IMR-90 (cell line): Measurements from ENCODE around the gene SUN5. TPM values are rescaled to one million over a fixed set of nuclear protein-coding genes. Genes with fewer than 3 reads are reported as not detected.

Experiments used
- ATAC-seq: fragments of 200-7000 bp; cut with Tn5 transposase; 2 replicates; pipeline ENCODE4 v1.9.1; 2020; ENCODE audit warnings: low read depth, mild to moderate bottlenecking, moderate library complexity
- BruUV-seq: library from RNA; stranded (reverse); fragments of 400-500 nt; replicated peaks from 2 replicates; lab custom pipeline; 2021; lab: Mats Ljungman, UMichigan
- CTCF ChIA-PET: fragments of 300-600 bp; formaldehyde crosslinking; extraction: SDS; loops from one replicate; lab custom pipeline; 2021; ENCODE audit warnings: antibody characterized with exemption; lab: Yijun Ruan, JAX
- POLR2A ChIA-PET: fragments of 300-600 bp; sonication (Branson Sonifier 250); formaldehyde crosslinking; loops from one replicate; lab custom pipeline; 2022; ENCODE audit warnings: antibody characterized with exemption; ENCODE audit not compliant: unreplicated experiment; lab: Charles Lee
- DNase-seq: peaks from one replicate; pipeline ENCODE4 v3.0.0; 2013
- H2AFZ ChIP-seq: replicated peaks from 2 replicates; pipeline ENCODE3; 2013; ENCODE audit warnings: low read length, mild to moderate bottlenecking; ENCODE audit not compliant: poor library complexity
- H2AK5ac ChIP-seq: 2 replicates; pipeline ENCODE4 v1.6.1; 2013; ENCODE audit warnings: low read depth, low read length, inconsistent platforms
- H2AK9ac ChIP-seq: replicated peaks from 2 replicates; pipeline ENCODE3; 2013; ENCODE audit warnings: mild to moderate bottlenecking, low read depth, low read length, moderate library complexity; ENCODE audit not compliant: poor library complexity
- H2BK120ac ChIP-seq: 2 replicates; pipeline ENCODE4 v1.6.1; 2013; ENCODE audit warnings: low read depth, low read length, inconsistent platforms
- H2BK15ac ChIP-seq: 3 replicates; pipeline ENCODE4 v1.6.1; 2013; ENCODE audit warnings: low read depth, low read length, inconsistent platforms
- H2BK20ac ChIP-seq: 2 replicates; pipeline ENCODE4 v1.6.1; 2013; ENCODE audit warnings: low read depth, mild to moderate bottlenecking, inconsistent platforms, low read length, moderate library complexity
- H2BK5ac ChIP-seq: 2 replicates; pipeline ENCODE4 v1.6.1; 2013; ENCODE audit warnings: mild to moderate bottlenecking, low read depth, low read length, inconsistent platforms; ENCODE audit not compliant: poor library complexity, severe bottlenecking
- H3K14ac ChIP-seq: replicated peaks from 2 replicates; pipeline ENCODE4 v1.6.1; 2013; ENCODE audit warnings: low read depth, low read length, inconsistent platforms
- H3K18ac ChIP-seq: 2 replicates; pipeline ENCODE4 v1.6.1; 2013; ENCODE audit warnings: low read depth, low read length, control low read depth
- H3K23ac ChIP-seq: 2 replicates; pipeline ENCODE4 v1.6.1; 2013; ENCODE audit warnings: low read depth, low read length, inconsistent platforms
- H3K27ac ChIP-seq: 2 replicates; pipeline ENCODE4 v1.5.1; 2013; ENCODE audit warnings: mild to moderate bottlenecking, control low read depth, low read length; ENCODE audit not compliant: insufficient read depth
- H3K27me3 ChIP-seq: 2 replicates; pipeline ENCODE4 v1.6.1; 2013; ENCODE audit warnings: low read length; ENCODE audit not compliant: control insufficient read depth, insufficient read depth
- H3K36me3 ChIP-seq: 2 replicates; pipeline ENCODE4 v1.6.1; 2013; ENCODE audit warnings: low read length, mixed read lengths; ENCODE audit not compliant: control insufficient read depth, insufficient read depth
- H3K4ac ChIP-seq: 2 replicates; pipeline ENCODE4 v1.6.1; 2013; ENCODE audit warnings: low read depth, low read length, inconsistent platforms
- H3K4me1 ChIP-seq: 2 replicates; pipeline ENCODE4 v1.6.1; 2013; ENCODE audit warnings: low read length, mixed read lengths; ENCODE audit not compliant: control insufficient read depth, insufficient read depth
- H3K4me2 ChIP-seq: 2 replicates; pipeline ENCODE4 v1.6.1; 2013; ENCODE audit warnings: low read depth, mild to moderate bottlenecking, control low read depth, low read length, moderate library complexity
- H3K4me3 ChIP-seq: 2 replicates; pipeline ENCODE4 v1.5.1; 2013; ENCODE audit warnings: low read depth, mild to moderate bottlenecking, control low read depth, low read length, moderate library complexity; ENCODE audit not compliant: insufficient read depth
- H3K56ac ChIP-seq: 2 replicates; pipeline ENCODE4 v1.6.1; 2013; ENCODE audit warnings: low read length, inconsistent platforms; ENCODE audit not compliant: insufficient read depth; ENCODE audit errors: extremely low read depth
- H3K79me1 ChIP-seq, 2 experiments: 2 replicates each; pipeline ENCODE4 v1.6.1; 2013; ENCODE audit warnings: low read length in 2 of 2, inconsistent platforms in 1 of 2, low read depth in 1 of 2
- H3K9ac ChIP-seq: 2 replicates; pipeline ENCODE4 v1.6.1; 2013; ENCODE audit warnings: low read depth, low read length, control low read depth
- H3K9me1 ChIP-seq: 2 replicates; pipeline ENCODE4 v1.6.1; 2013; ENCODE audit warnings: low read length, inconsistent platforms; ENCODE audit not compliant: insufficient read depth
- H3K9me3 ChIP-seq: 2 replicates; pipeline ENCODE4 v1.6.1; 2013; ENCODE audit warnings: low read length; ENCODE audit not compliant: control insufficient read depth, insufficient read depth
- H4K20me1 ChIP-seq: 2 replicates; pipeline ENCODE4 v1.6.1; 2013; ENCODE audit warnings: low read length, inconsistent platforms; ENCODE audit not compliant: insufficient read depth
- H4K5ac ChIP-seq: 2 replicates; pipeline ENCODE4 v1.6.1; 2013; ENCODE audit warnings: mild to moderate bottlenecking, low read depth, low read length, control low read depth
- H4K8ac ChIP-seq, 2 experiments: 2 replicates each; pipeline ENCODE4 v1.6.1; 2013; ENCODE audit warnings: low read depth in 2 of 2, low read length in 2 of 2, control low read depth in 1 of 2, inconsistent platforms in 1 of 2
- H4K91ac ChIP-seq: 2 replicates; pipeline ENCODE4 v1.6.1; 2013; ENCODE audit warnings: low read depth, low read length, inconsistent platforms; ENCODE audit not compliant: insufficient read depth
- BHLHE40 ChIP-seq: fragments of 150-350 bp; IDR thresholded peaks from 2 replicates; pipeline ENCODE4 v1.6.1; 2016; ENCODE audit warnings: mild to moderate bottlenecking, low read depth, low read length
- CEBPB ChIP-seq: IDR thresholded peaks from 2 replicates; pipeline ENCODE4 v1.6.1; 2012; ENCODE audit warnings: low read depth, low read length, improper control_type of control experiment
- CHD1 ChIP-seq: IDR thresholded peaks from 2 replicates; pipeline ENCODE4 v1.6.1; 2012; ENCODE audit warnings: low read depth, low read length, improper control_type of control experiment
- CTCF ChIP-seq: conservative IDR thresholded peaks from 2 replicates; pipeline ENCODE4 v1.5.1; 2012; ENCODE audit warnings: mild to moderate bottlenecking, low read depth, low read length, improper control_type of control experiment
- ELK1 ChIP-seq: fragments of 150-350 bp; IDR thresholded peaks from 2 replicates; pipeline ENCODE4 v1.6.1; 2016; ENCODE audit warnings: low read depth, mild to moderate bottlenecking, low read length, moderate library complexity, borderline replicate concordance
- FOS ChIP-seq: fragments of 150-350 bp; IDR thresholded peaks from 2 replicates; pipeline ENCODE4 v1.6.1; 2016; ENCODE audit warnings: low read depth, low read length
- MAFK ChIP-seq: IDR thresholded peaks from 2 replicates; pipeline ENCODE4 v1.6.1; 2012; ENCODE audit warnings: low read depth, low read length, improper control_type of control experiment
- MAZ ChIP-seq: IDR thresholded peaks from 2 replicates; pipeline ENCODE4 v1.6.1; 2012; ENCODE audit warnings: low read depth, mild to moderate bottlenecking, low read length, improper control_type of control experiment, moderate library complexity, borderline replicate concordance
- MXI1 ChIP-seq: IDR thresholded peaks from 2 replicates; pipeline ENCODE4 v1.6.1; 2012; ENCODE audit warnings: low read depth, mild to moderate bottlenecking, low read length, moderate library complexity, borderline replicate concordance
- NFE2L2 ChIP-seq: fragments of 150-350 bp; IDR thresholded peaks from 2 replicates; pipeline ENCODE4 v1.6.1; 2016; ENCODE audit warnings: low read depth, mild to moderate bottlenecking, low read length
- POLR2A ChIP-seq: IDR thresholded peaks from 2 replicates; pipeline ENCODE4 v1.6.1; 2012; ENCODE audit warnings: mild to moderate bottlenecking, low read depth, low read length
- RAD21 ChIP-seq: IDR thresholded peaks from 2 replicates; pipeline ENCODE4 v1.6.1; 2012; ENCODE audit warnings: low read length, improper control_type of control experiment
- RCOR1 ChIP-seq: IDR thresholded peaks from 2 replicates; pipeline ENCODE4 v1.6.1; 2012; ENCODE audit warnings: mild to moderate bottlenecking, low read length, improper control_type of control experiment; ENCODE audit not compliant: insufficient replicate concordance
- RFX5 ChIP-seq: IDR thresholded peaks from 2 replicates; pipeline ENCODE4 v1.8.0; 2012; ENCODE audit warnings: low read depth, mild to moderate bottlenecking, low read length, moderate library complexity
- SMC3 ChIP-seq: fragments of 150-350 bp; IDR thresholded peaks from 2 replicates; pipeline ENCODE4 v1.6.1; 2016; ENCODE audit warnings: low read depth, mild to moderate bottlenecking, antibody characterized with exemption, low read length, moderate library complexity
- USF2 ChIP-seq: fragments of 150-350 bp; IDR thresholded peaks from 2 replicates; pipeline ENCODE4 v1.6.1; 2017; ENCODE audit warnings: mild to moderate bottlenecking, antibody characterized with exemption, low read length, low read depth
- WGBS, 2 experiments: methylation state at CpG; one replicate each; pipeline versions ENCODE4 v1.1.5 to v1.1.7; 2013; ENCODE audit warnings: missing lambda C conversion rate in 2 of 2; ENCODE audit not compliant: insufficient read length in 1 of 2; ENCODE audit errors: extremely low coverage in 2 of 2; 5-methylcytosine and 5-hydroxymethylcytosine counted together
- dilution Hi-C: fragments of 300-500 bp; cut with HindIII; formaldehyde crosslinking; loops from one replicate; pipeline ENCODE4 v1.14.3; 2018; ENCODE audit warnings: low sequenced_read_pairs; ENCODE audit not compliant: unreplicated experiment
- in situ Hi-C: fragments of 300-500 bp; cut with MboI; formaldehyde crosslinking; loops from 3 replicates; pipeline ENCODE4 v1.14.3; 2019; ENCODE audit warnings: low sequenced_read_pairs, inconsistent platforms, mixed read lengths
- intact Hi-C: fragments of 100-400 bp; cut with micrococcal nuclease; formaldehyde crosslinking; loops from 2 replicates; pipeline ENCODE4 v1.10.0; 2022
- polyA plus RNA-seq, 3 experiments: library from polyadenylated mRNA; depleted of rRNA; stranded (reverse); fragments of >200 nt; gene quantifications; 2 replicates each; pipeline ENCODE4 v1.2.3, GENCODE V29; 2012; ENCODE audit warnings: low replicate concordance in 1 of 3
- total RNA-seq: library from RNA; depleted of rRNA; stranded (reverse); fragments of >200 nt; gene quantifications from 2 replicates; pipeline ENCODE4 v1.2.3, GENCODE V29; 2012

The SUN5 gene
- total and polyA plus RNA-seq, 2 of the 4 experiments (the other 2 are of a cell fraction): not detected

GRCh38 chr20:32967961-32968457, 36.2 kb downstream of the SUN5 start:
- ChIA-PET CTCF (no interaction called here), POLR2A (no interaction called here)
- H2BK15ac ChIP-seq: no peak overlapping the region
- no peak overlapping the region for H2BK120ac ChIP-seq
- no peak overlapping the region for H4K91ac ChIP-seq
- H4K20me1 ChIP-seq: no peaks in the 10 kb centered on the region
- BruUV-seq: no TSS peak
- H3K4me1 ChIP-seq: no peaks in the 10 kb centered on the region
- H2BK20ac ChIP-seq: no peak overlapping the region
- dilution Hi-C loops: no loop called here
- no peak overlapping the region for H3K4me3 ChIP-seq
- no peak for TF ChIP-seq MXI1
- TF ChIP-seq POLR2A: no peak
- no peak for TF ChIP-seq FOS
- no peak for TF ChIP-seq ELK1
- no peak for TF ChIP-seq USF2
- no peak for TF ChIP-seq BHLHE40
- TF ChIP-seq CTCF: no peak
- no peak for TF ChIP-seq MAZ
- no peak for TF ChIP-seq RCOR1
- no peak for TF ChIP-seq CHD1
- TF ChIP-seq RFX5: no peak
- no peak for TF ChIP-seq NFE2L2
- TF ChIP-seq MAFK: no peak
- no peak for TF ChIP-seq CEBPB
- no peak for TF ChIP-seq RAD21
- no peak for TF ChIP-seq SMC3
- no peak overlapping the region for H3K23ac ChIP-seq
- H3K36me3 ChIP-seq: no peaks in the 10 kb centered on the region
- no peak overlapping the region for H3K4ac ChIP-seq
- H3K9ac ChIP-seq: no peak overlapping the region
- H3K27ac ChIP-seq: no peak overlapping the region
- no peaks in the 10 kb centered on the region for H3K79me1 ChIP-seq
- H2AFZ ChIP-seq: no peak overlapping the region
- no peak for ATAC-seq
- in situ Hi-C loops: no loop called here
- intact Hi-C loops: no loop called here
- H3K56ac ChIP-seq: no peak overlapping the region
- no peaks in the 10 kb centered on the region for H3K9me1 ChIP-seq
- no peak overlapping the region for H4K8ac ChIP-seq
- no peak overlapping the region for H4K5ac ChIP-seq
- no peak overlapping the region for H3K18ac ChIP-seq
- peaks cover 14% of the 10 kb centered on the region for H3K27me3 ChIP-seq
- WGBS, 2 experiments: 71% methylated on average over 2 of the region's 16 CpGs; no CpG with 5 or more reads in 1 of the 2 experiments
- no peak for DNase-seq
- H2AK5ac ChIP-seq: no peak overlapping the region
- H3K4me2 ChIP-seq: no peak overlapping the region
- no peak overlapping the region for H2BK5ac ChIP-seq
- H2AK9ac ChIP-seq: no peak overlapping the region
- no peaks in the 10 kb centered on the region for H3K9me3 ChIP-seq
- H3K14ac ChIP-seq: no peak overlapping the region
